GM12878 (cell line): ENCODE measurements around the gene NECTIN1. TPM values are rescaled to one million over a fixed set of nuclear protein-coding genes. Genes with fewer than 3 reads are reported as not detected.

Source experiments
- ATAC-seq: fragments of 200-7000 bp; cut with Tn5 transposase; 3 replicates; pipeline ENCODE4 v1.9.1; 2020; ENCODE audit warnings: mild to moderate bottlenecking, moderate library complexity
- BruUV-seq: library from RNA; stranded (reverse); fragments of 400-500 nt; replicated peaks from 2 replicates; lab custom pipeline; 2021; lab: Mats Ljungman, UMichigan
- CTCF ChIA-PET: fragments of 300-600 bp; sonication (Branson Sonifier 250); formaldehyde crosslinking; extraction: SDS; loops from one replicate; lab custom pipeline; 2021; ENCODE audit warnings: inconsistent platforms; lab: Yijun Ruan, JAX
- POLR2A ChIA-PET: fragments of 350-600 bp; formaldehyde crosslinking; extraction: SDS; loops from one replicate; lab custom pipeline; 2021; ENCODE audit warnings: inconsistent platforms; lab: Charles Lee
- RAD21 ChIA-PET: fragments of 300-600 bp; sonication (Branson Sonifier 250); formaldehyde crosslinking; loops from one replicate; lab custom pipeline; 2023; ENCODE audit warnings: antibody characterized with exemption; ENCODE audit not compliant: unreplicated experiment; lab: Charles Lee
- SMC1A ChIA-PET: fragments of 300-600 bp; sonication (Branson Sonifier 250); formaldehyde crosslinking; loops from one replicate; lab custom pipeline; 2023; ENCODE audit not compliant: unreplicated experiment, uncharacterized antibody; lab: Charles Lee
- DNase-seq: peaks from one replicate; pipeline ENCODE4 v3.0.0-alpha.2; 2011; ENCODE audit warnings: low read depth, low spot score
- FAIRE-seq: peaks from 3 replicates; lab custom pipeline; 2011; peaks lifted over from hg19 to GRCh38; lab: Jason Lieb, UNC
- H2AFZ ChIP-seq: 2 replicates; pipeline ENCODE4 v1.6.0; 2011; ENCODE audit warnings: low read depth, low read length, control low read depth; ENCODE audit not compliant: control insufficient read depth
- H3K27ac ChIP-seq: 2 replicates; pipeline ENCODE4 v1.5.1; 2011; ENCODE audit warnings: control low read depth; ENCODE audit not compliant: control insufficient read depth, insufficient read depth
- H3K27me3 ChIP-seq, 2 experiments: replicated peaks in 1 of 2; 2 replicates each; pipeline versions ENCODE4 v1.6.0 to v1.6.1; 2011; ENCODE audit warnings: low read length in 1 of 2; ENCODE audit not compliant: control insufficient read depth in 2 of 2, insufficient read depth in 2 of 2
- H3K36me3 ChIP-seq, 2 experiments: 2 replicates each; pipeline ENCODE4 v1.5.1; 2011; ENCODE audit warnings: low read length in 1 of 2; ENCODE audit not compliant: control insufficient read depth in 2 of 2, insufficient read depth in 2 of 2
- H3K4me1 ChIP-seq: 2 replicates; pipeline ENCODE4 v1.6.1; 2011; ENCODE audit warnings: mild to moderate bottlenecking, low read length, moderate library complexity, mixed read lengths; ENCODE audit not compliant: control insufficient read depth, insufficient read depth
- H3K4me2 ChIP-seq: 2 replicates; pipeline ENCODE4 v1.6.0; 2011; ENCODE audit warnings: control low read depth; ENCODE audit not compliant: control insufficient read depth, insufficient read depth
- H3K4me3 ChIP-seq: fragments of 200-600 bp; sonication (generic); 2 replicates; pipeline ENCODE4 v1.5.1; 2016
- H3K79me2 ChIP-seq: 2 replicates; pipeline ENCODE4 v1.6.0; 2011; ENCODE audit warnings: low read length; ENCODE audit not compliant: control insufficient read depth, insufficient read depth
- H3K9ac ChIP-seq: 2 replicates; pipeline ENCODE4 v1.8.0; 2011; ENCODE audit warnings: low read length, control low read depth, mixed read lengths; ENCODE audit not compliant: control insufficient read depth, insufficient read depth
- H3K9me3 ChIP-seq: replicated peaks from 3 replicates; pipeline ENCODE4 v1.5.1; 2011; ENCODE audit warnings: mild to moderate bottlenecking, low read length; ENCODE audit not compliant: control insufficient read depth, insufficient read depth
- H4K20me1 ChIP-seq: 2 replicates; pipeline ENCODE4 v1.6.0; 2011; ENCODE audit not compliant: control insufficient read depth, insufficient read depth
- HDAC6 ChIP-seq: fragments of 200-600 bp; sonication (generic); IDR thresholded peaks from one replicate; pipeline ENCODE4 v1.8.0; 2017; ENCODE audit warnings: antibody characterized with exemption; ENCODE audit not compliant: unreplicated experiment
- IRF4 ChIP-seq: IDR thresholded peaks from 2 replicates; pipeline ENCODE4 v1.6.1; 2011; ENCODE audit warnings: low read depth, low read length
- NR2C2 ChIP-seq: IDR thresholded peaks from 2 replicates; pipeline ENCODE4 v1.6.1; 2011; ENCODE audit warnings: borderline replicate concordance, low read depth; ENCODE audit not compliant: control insufficient read depth, insufficient read length
- SMAD1 ChIP-seq: fragments of 450-650 bp; IDR thresholded peaks from 2 replicates; pipeline ENCODE4 v1.6.1; 2018; ENCODE audit warnings: mild to moderate bottlenecking, low read depth; ENCODE audit not compliant: partially characterized antibody
- WRNIP1 ChIP-seq: IDR thresholded peaks from 2 replicates; pipeline ENCODE4 v1.6.1; 2011; ENCODE audit warnings: low read depth, low read length, improper control_type of control experiment, borderline replicate concordance
- ZNF217 ChIP-seq: fragments of 450-650 bp; IDR thresholded peaks from 2 replicates; pipeline ENCODE4 v1.6.1; 2017; ENCODE audit warnings: antibody characterized with exemption, mild to moderate bottlenecking
- WGBS: methylation state at CpG from one replicate; pipeline ENCODE4 v1.1.6; 2016; ENCODE audit warnings: low lambda C conversion rate; ENCODE audit not compliant: insufficient replicate concordance, insufficient coverage; ENCODE audit errors: missing lambda C conversion rate; 5-methylcytosine and 5-hydroxymethylcytosine counted together
- in situ Hi-C: fragments of 300-500 bp; cut with MboI; formaldehyde crosslinking; loops from 9 replicates; pipeline ENCODE4 v1.14.3; 2018; ENCODE audit warnings: mixed read lengths
- intact Hi-C: fragments of 100-400 bp; cut with micrococcal nuclease; formaldehyde crosslinking; loops from one replicate; pipeline ENCODE4 v1.14.2; 2022; ENCODE audit not compliant: unreplicated experiment
- polyA plus RNA-seq, 11 experiments: library from polyadenylated mRNA; depleted of rRNA in 4 of 11; unstranded in 6 of 11; stranded (reverse) in 5 of 11; fragments of >200 nt; fragmentation: Nextera tagmentation in 4 of 11; fragmentation: Illumina TruSeq in 1 of 11; extraction: Ambion mirVana in 4 of 11; extraction: Trizol in 1 of 11; gene quantifications; 1 replicate in 1 of 11; 2 replicates in 10 of 11; pipeline versions ENCODE4 v1.2.1 to v1.2.3, GENCODE V29; 2011 to 2016; ENCODE audit warnings: inconsistent platforms in 2 of 11, missing spikeins in 2 of 11, low read depth in 1 of 11
- total RNA-seq, 4 experiments: library from RNA; depleted of rRNA in 3 of 4; stranded (reverse); fragments of >200 nt in 3 of 4; fragmentation: Illumina TruSeq in 1 of 4; extraction: Trizol in 1 of 4; gene quantifications; 2 replicates each; pipeline versions ENCODE4 v1.2.1 to v1.2.3, GENCODE V29; 2013 to 2021
- TF ChIP-seq, protein P1 (sequence below): IDR thresholded peaks from 2 replicates; pipeline ENCODE4 v1.6.1; 2011; ENCODE audit warnings: low read depth, low read length, improper control_type of control experiment, borderline replicate concordance
- TF ChIP-seq, protein P2 (sequence below): fragments of 450-650 bp; IDR thresholded peaks from 2 replicates; pipeline ENCODE4 v1.6.1; 2017; ENCODE audit warnings: low read depth, mild to moderate bottlenecking, moderate library complexity
- TF ChIP-seq, protein P3 (sequence below): fragments of 450-650 bp; IDR thresholded peaks from 2 replicates; pipeline ENCODE4 v1.6.1; 2017; ENCODE audit warnings: mild to moderate bottlenecking, low read depth, inconsistent platforms; ENCODE audit not compliant: poor library complexity, severe bottlenecking

The NECTIN1 gene
- total and polyA plus RNA-seq, 10 of the 15 experiments (the other 5 are each of a cell fraction or from before 2014, with no cell fraction given), result 0.97 to 9.2 (median 2.3) TPM

DNA sequence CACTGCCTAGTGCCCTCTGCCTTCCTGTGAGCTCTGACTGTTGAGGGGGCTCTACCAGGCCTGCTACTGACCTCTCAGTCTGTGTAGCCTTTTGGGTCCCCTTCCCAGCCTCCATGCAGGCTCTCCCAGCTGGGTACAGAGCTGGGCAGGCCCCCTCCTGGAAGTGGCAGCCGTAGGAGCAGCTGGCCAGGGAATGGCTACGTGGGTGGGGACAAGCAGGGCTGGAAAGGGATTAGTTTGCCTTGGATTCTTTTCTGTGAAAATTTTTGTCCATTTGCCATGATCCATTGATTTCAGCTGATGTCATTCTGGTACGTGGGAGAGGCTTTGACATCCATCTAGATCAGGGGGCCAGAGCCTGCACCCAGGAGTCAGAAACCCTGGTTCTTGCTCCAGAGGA lies 23.9 kb upstream of the NECTIN1 start:
- H3K4me1 ChIP-seq, result peaks cover 21% of the 10 kb centered on the region
- TF ChIP-seq, protein P1, sequence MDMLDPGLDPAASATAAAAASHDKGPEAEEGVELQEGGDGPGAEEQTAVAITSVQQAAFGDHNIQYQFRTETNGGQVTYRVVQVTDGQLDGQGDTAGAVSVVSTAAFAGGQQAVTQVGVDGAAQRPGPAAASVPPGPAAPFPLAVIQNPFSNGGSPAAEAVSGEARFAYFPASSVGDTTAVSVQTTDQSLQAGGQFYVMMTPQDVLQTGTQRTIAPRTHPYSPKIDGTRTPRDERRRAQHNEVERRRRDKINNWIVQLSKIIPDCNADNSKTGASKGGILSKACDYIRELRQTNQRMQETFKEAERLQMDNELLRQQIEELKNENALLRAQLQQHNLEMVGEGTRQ, result no peak
- 0 out of 2 replicates have a peak, but pooled peaks have one; percentile 70 for TF ChIP-seq WRNIP1
- in situ Hi-C loops, result no loop called here
- H3K79me2 ChIP-seq, result peaks cover 32% of the 10 kb centered on the region
- H4K20me1 ChIP-seq, result no peaks in the 10 kb centered on the region
- H3K4me2 ChIP-seq, result peak overlapping the region; percentile 83
- no TSS peak for BruUV-seq
- ChIA-PET SMC1A (interaction anchor here (0.8 to 3.6 kb wide), 4 partner anchors 9 to 79 kb away, joined by 3 to 17 read pairs (median 4); partner anchors contain the start of gene NECTIN1), RAD21 (interaction anchor here (0.7 to 3.7 kb wide), 6 partner anchors 21 to 542 kb away, joined by 3 to 14 read pairs (median 8); partner anchors contain the start of gene NECTIN1), CTCF (interaction anchor here (0.6 to 6.4 kb wide), 5 partner anchors 21 to 355 kb away, joined by 3 to 58 read pairs (median 5); partner anchors contain the start of gene NECTIN1), POLR2A (interaction anchor here (0.6 to 2.8 kb wide), 4 partner anchors 24 to 826 kb away, joined by 4 to 18 read pairs (median 14); partner anchors contain the start of gene NECTIN1)
- no peak for FAIRE-seq
- H2AFZ ChIP-seq, result no peak overlapping the region
- intact Hi-C loops, result no loop called here
- WGBS, result 63% methylated on average over 3 of the region's 3 CpGs
- H3K27ac ChIP-seq, result peak overlapping the region; percentile 90
- H3K36me3 ChIP-seq, result no peaks in the 10 kb centered on the region
- H3K27me3 ChIP-seq, result no peaks in the 10 kb centered on the region
- H3K4me3 ChIP-seq, result peak overlapping the region; percentile 62
- no peak for DNase-seq
- no peaks in the 10 kb centered on the region for H3K9me3 ChIP-seq
- ATAC-seq, result no peak; the same call in 2 of the 3 replicates
- peak overlapping the region; percentile 80 for H3K9ac ChIP-seq

DNA sequence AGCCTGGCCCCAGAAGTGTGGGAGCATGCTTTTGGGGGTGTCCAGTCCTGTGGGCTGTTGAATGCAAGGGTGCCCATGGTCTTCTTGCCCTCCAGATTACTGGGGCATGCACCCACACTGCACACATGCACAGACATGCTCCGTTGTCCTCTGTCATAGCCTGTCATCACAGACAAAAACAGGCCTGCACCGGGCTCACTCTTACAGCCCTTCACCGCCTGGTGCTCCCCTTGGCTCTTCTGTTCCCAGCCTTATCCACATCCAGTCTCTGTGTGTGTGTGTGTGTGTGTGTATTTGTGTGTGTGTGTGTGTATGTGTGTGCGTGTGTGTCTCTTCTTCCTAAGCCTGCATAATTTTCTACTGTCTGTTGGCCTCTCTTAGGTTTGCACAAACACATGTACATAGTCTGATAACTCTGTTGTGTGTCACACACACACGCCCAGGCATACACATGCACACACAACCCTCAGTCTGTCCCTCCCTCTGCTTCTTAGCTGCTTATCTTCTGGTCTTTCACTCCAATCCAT lies 23.4 kb upstream of the NECTIN1 start:
- RAD21 ChIA-PET, result interaction anchor here (0.7 to 3.8 kb wide), 10 partner anchors 10 to 541 kb away, joined by 3 to 34 read pairs (median 8); partner anchors contain the start of gene NECTIN1
- Histone ChIP-seq H3K9me3 (no peaks in the 10 kb centered on the region), H2AFZ (peak overlapping the region; percentile 46; the same call in 1 of the 2 replicates), H3K27ac (peak overlapping the region; percentile 90), H3K9ac (peak overlapping the region; percentile 80), H3K27me3 (no peaks in the 10 kb centered on the region), H3K4me3 (peak overlapping the region; percentile 62), H3K4me2 (peak overlapping the region; percentile 83), H3K4me1 (peaks cover 21% of the 10 kb centered on the region), H3K79me2 (peaks cover 32% of the 10 kb centered on the region), H4K20me1 (no peaks in the 10 kb centered on the region), H3K36me3 (no peaks in the 10 kb centered on the region)
- in situ Hi-C loops (no loop called here), intact Hi-C loops (no loop called here)
- SMC1A ChIA-PET, result interaction anchor here (0.6 to 3.6 kb wide), 8 partner anchors 19 to 550 kb away, joined by 3 to 17 read pairs (median 5); partner anchors contain the start of gene NECTIN1
- peak; percentile 71 for FAIRE-seq
- BruUV-seq, result no TSS peak
- POLR2A ChIA-PET, result interaction anchor here (1.0 to 2.8 kb wide), 5 partner anchors 23 to 78 kb away, joined by 3 to 18 read pairs (median 11); partner anchors contain the start of gene NECTIN1
- CTCF ChIA-PET, result interaction anchor here (0.6 to 6.4 kb wide), 10 partner anchors 7 to 932 kb away, joined by 3 to 58 read pairs (median 5); partner anchors contain the start of gene NECTIN1
- 13% methylated on average over 4 of the region's 5 CpGs for WGBS
- ATAC-seq, result peak; percentile 80
- no peak for DNase-seq
- TF ChIP-seq, protein P2, sequence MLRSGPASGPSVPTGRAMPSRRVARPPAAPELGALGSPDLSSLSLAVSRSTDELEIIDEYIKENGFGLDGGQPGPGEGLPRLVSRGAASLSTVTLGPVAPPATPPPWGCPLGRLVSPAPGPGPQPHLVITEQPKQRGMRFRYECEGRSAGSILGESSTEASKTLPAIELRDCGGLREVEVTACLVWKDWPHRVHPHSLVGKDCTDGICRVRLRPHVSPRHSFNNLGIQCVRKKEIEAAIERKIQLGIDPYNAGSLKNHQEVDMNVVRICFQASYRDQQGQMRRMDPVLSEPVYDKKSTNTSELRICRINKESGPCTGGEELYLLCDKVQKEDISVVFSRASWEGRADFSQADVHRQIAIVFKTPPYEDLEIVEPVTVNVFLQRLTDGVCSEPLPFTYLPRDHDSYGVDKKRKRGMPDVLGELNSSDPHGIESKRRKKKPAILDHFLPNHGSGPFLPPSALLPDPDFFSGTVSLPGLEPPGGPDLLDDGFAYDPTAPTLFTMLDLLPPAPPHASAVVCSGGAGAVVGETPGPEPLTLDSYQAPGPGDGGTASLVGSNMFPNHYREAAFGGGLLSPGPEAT, result no peak
- no peak for TF ChIP-seq IRF4
- TF ChIP-seq SMAD1, result peak; percentile 31
- TF ChIP-seq, protein P3, sequence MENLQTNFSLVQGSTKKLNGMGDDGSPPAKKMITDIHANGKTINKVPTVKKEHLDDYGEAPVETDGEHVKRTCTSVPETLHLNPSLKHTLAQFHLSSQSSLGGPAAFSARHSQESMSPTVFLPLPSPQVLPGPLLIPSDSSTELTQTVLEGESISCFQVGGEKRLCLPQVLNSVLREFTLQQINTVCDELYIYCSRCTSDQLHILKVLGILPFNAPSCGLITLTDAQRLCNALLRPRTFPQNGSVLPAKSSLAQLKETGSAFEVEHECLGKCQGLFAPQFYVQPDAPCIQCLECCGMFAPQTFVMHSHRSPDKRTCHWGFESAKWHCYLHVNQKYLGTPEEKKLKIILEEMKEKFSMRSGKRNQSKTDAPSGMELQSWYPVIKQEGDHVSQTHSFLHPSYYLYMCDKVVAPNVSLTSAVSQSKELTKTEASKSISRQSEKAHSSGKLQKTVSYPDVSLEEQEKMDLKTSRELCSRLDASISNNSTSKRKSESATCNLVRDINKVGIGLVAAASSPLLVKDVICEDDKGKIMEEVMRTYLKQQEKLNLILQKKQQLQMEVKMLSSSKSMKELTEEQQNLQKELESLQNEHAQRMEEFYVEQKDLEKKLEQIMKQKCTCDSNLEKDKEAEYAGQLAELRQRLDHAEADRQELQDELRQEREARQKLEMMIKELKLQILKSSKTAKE, result no peak
- no peak for TF ChIP-seq HDAC6
- TF ChIP-seq ZNF217, result no peak
- no peak for TF ChIP-seq NR2C2
